NCI-H510A treated with DMSO at 0.1 percent for 48 hours (cell line): ENCODE data around the gene SGSM1.
A peak's percentile ranks its signal among the peaks of the same experiment; 100 is the strongest.
"Not testable (repeated sequence)": the region's sequence is repeated elsewhere in the genome, so short reads cannot be mapped to it uniquely, and the experiment has no call there.

Source experiments
- DNase-seq: peaks from one replicate; lab custom pipeline; 2025; lab: John Stamatoyannopoulos, UW

The SGSM1 gene

DNA sequence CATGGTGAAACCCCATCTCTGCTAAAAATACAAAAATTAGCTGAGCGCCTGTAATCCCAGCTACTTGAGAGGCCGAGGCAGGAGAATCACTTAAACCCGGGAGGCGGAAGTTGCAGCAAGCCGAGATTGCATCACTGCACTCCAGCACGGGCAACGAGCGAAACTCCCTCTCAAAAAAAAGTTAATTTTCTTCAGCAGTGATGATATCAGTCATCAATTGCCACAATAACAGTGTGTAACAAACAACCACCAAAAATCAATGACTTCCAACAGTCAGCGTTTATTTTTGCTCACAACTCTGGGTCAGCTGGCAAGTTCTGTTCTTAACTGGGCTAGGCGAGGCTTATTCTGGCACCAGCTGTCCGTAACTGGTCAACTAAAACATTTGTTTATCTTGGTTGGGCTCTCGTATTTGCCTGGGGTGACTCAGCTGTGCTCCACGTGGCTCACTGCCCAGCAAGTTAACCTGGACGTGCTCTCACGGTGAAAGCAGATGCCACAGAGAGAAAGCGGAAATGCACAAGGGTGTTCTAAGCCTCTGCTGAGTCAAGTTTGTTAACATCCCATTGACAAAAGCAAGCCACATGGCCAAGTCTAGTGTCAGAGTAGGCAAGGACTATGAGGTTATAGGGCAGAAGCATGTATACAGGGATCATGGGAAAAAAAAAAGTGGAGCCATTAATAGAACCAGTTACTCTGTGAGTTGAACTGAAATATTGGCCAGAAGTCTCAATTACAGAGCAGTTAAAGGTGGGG is 88.4 kb downstream of the SGSM1 start:
- peak; percentile 85 for DNase-seq

DNA sequence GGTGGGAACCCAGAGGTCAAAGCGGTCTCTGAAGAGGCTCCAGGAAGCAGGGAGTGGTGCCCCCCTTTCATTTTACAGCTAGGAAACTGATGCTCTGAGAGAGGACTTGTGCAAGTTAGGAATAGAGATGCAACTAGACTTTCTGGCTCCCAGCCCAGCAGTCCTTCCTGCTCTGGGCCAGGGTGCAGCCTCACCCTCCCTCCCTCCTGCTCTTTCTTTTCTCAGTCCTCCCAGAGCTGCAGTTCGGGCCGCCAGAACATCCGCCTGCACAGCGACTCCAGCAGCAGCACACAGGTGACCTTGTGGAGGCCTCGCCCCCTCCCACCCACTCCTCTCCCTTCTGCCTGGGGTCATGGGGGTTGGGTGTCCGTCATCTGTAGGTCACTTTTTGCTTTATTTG is 89.0 kb downstream of the SGSM1 start:
- peak; percentile 20 for DNase-seq

DNA sequence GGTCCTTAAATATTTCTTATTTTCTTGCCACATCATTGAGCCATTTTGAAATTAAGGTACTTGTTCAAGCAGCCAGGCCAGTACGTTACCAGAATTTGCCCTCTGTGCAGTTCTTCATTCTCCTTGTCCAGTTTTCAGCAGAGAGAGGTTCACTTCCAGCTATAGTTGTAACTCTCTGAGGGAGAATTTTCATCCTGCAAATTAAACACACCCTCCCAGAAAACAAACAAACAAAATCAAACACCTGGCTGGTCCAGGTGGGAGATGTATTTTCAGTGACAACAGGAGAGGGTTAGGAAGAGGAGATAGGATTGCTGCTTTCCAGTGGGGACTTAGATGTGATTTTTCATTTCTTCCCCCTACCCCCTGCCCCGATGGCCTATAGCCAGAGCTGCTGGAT is 95.4 kb downstream of the SGSM1 start:
- no peak for DNase-seq

DNA sequence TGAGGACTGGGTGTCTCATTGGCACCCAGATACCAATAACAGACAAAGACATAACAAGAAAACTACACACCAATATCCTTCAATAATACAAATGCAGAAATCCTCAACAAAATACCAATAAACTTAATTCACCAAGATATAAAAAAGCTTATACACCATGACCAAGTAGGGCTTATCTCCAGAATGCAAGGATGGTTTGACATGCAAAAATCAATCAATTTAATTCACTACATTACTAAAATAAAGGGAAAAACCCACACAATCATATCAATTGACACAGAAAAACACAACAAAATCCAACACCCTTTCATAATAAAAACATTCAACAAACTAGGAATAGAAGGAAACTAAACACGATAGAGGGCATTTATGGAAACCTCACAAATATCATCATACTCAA is 99.9 kb downstream of the SGSM1 start:
- DNase-seq, result no peak

DNA sequence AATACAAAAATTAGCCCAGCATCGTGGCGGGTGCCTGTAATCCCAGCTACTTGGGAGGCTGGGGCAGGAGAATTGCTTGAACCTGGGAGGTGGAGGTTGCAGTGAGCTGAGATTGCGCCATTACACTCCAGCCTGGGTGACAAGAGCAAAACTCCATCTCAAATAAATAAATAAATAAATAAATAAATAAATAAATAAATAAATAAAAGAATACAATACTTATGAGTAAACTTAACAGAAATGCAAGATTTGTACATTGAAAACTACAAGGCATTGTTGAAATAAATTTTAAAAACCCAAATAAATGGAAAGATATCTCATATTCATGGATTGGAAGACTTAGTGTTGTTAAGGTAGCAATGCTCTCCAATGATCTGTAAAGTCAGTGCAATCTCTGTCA is 101.1 kb downstream of the SGSM1 start:
- DNase-seq, result not testable (repeated sequence)

DNA sequence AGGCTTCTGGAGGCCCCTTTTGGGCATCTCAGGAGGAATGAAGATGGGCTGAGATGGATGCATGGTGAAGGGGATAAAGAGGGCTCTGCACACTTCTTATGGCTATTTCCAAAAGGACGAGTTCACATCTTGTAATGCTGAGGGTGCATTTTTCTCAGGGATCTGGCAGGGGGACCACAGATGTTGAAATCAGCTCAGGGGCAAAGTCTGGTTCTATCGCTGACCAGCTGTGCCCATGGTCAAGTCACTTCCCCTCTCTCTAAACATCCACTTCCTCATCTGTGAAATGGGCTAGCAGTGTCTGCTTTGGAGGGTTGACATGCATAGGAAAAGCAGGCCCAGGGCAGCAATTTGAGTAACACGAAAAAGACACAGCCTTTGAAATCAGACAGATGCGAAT is 114.0 kb downstream of the SGSM1 start:
- no peak for DNase-seq

DNA sequence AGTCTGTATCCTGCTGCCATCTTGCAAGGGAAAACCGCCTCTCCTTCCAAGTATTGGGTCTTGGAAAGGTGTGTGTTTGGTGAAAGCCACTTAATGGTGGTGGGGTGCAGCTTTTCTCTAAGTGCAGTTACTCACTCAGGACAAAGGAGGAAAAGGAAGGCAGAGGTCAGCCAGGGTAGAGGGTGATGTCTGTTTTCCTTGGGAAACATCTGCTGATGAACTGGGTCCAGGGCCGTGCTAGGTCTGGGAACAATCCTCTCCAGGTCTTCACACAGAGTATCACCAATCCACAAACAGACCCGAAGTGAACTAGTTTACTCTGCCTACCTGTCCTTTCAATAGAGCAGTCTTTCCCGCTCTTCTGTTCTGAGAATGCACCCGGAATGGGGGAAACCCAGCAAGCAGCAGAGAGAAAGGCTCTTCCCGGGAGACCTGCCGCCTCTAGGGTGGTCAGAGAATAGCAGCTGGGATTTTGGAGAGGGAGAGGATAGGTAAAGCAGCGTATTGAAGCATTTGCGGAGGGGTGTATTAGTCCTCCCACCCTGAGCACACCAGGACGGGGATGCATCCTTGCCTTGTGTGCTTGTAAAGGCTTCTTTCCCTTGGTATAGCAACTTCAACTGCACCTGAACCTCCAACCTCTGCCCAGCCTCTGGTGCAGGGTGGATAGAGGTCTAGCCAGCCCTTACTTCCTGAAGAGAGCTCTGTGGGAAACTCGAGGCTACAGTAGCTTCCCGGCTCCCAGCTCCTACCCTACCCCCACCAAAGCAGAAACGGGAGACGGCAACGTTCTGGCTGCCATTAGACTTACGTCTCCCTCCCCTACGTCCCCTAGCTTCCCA is 119.8 kb downstream of the SGSM1 start:
- DNase-seq, result no peak

DNA sequence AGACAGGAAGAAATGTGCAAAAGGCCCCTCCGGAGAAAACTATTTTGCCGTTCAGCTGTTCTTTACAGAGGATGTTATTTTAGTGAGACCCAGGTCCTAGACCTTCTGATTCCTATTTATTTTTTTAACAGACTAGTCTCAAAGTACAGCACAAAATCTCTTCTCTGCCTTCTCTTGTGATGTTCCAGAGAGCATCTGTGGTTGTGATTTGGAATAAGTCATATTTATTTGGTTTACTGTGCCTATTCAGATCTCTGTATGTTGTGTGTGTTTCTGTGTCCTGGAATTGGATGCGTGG is 120.4 kb downstream of the SGSM1 start:
- DNase-seq, result no peak

DNA sequence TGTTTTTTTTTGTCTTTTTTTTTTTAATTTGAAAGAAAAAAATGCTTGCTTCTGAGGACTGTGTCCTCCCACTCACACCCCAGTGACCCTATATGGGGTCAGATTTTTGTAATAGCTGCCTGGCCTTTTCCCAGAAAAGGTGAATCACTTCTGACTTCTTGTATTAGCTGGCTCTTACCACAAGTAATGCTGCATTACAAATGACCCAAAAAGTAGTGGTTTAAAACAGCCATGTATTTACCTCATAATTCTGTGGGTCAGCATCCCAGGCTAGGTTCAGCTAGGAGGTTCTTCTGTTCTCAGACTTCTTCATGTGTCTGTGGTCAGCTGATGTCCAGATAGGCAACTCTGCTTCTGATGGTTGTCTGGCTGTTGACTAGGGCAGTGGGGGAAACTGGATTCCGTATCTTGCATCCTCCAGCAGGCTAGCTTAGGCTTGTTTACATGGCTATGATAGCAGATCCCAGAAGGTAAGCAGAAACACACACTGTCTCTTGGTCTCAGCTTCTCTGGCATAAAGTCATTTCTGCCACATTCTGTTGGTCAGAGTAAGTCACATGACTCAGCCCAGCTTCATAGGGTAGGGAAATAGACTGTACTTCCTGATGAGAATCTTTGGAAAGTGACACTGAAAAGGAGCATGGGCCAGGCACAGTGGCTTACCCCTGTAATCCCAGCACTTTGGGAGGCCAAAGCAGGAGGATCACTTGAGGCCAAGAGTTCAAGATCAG is 121.0 kb downstream of the SGSM1 start:
- DNase-seq, result no peak

DNA sequence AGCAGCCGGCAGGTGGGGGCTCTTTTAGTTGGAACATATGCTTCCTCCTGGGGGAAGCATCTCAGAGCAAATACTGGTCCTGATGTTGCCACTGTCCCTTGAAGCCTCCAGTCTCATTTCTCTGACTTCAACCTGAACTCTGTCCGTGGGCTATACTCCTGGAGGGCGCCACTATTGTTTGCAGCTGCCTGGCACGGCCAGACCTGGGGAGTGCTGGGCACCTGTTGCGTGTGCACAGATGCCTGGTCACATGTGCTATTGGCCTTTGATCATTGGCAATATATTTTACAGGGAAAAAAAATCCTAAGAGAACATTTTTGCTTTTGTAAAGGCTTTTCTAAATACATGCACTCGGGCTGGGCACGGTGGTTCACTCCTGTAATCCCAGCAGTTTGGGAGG is 122.3 kb downstream of the SGSM1 start:
- no peak for DNase-seq

DNA sequence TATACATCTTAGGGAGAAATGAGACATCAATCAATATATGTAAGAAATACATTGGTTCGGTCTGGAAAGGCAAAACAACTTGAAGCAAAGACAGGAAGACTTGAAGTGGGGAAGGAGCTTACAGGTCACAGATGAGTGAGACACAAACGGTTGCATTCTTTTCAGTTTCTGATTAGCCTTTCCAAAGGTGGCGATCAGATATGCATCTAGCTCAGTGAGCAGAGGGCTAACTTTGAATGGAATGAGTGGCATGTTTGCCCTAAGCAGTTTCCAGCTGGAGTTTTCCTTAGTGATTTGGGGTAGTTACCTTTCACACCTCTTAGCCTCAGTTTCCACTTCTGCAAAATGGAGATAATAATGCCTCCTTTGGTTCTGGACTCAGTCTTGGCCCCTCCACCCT is 124.7 kb downstream of the SGSM1 start:
- DNase-seq, result no peak

DNA sequence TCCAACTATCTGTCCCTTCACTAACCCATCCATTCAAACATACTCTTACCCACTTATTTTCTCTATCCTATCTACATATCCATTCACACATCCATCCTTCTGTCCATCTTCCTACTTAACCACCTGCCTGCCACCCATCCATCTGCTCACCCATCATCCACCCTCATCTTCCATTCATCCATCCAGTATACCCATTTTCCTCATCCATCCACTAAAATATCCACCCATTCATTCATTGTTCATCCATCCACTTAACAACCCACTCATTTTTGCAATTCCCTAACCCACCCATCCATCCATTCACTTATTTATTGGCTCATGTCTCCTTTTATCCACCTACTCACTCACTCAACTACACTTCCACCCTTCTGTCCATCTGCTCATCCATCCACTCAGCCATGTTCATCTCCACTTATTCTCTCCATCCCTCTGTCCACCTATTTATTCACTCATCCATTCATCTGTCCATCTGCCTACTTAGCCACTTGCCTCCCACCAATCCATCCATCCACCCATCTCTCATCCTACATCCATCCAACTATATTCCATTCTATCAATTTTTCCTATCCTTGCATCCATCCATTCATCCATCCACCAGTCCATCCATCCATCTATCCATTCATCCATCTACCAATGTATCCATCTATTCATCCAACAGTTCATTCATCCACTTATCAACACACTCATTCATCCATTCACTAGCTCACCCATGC is 129.9 kb downstream of the SGSM1 start:
- no peak for DNase-seq

DNA sequence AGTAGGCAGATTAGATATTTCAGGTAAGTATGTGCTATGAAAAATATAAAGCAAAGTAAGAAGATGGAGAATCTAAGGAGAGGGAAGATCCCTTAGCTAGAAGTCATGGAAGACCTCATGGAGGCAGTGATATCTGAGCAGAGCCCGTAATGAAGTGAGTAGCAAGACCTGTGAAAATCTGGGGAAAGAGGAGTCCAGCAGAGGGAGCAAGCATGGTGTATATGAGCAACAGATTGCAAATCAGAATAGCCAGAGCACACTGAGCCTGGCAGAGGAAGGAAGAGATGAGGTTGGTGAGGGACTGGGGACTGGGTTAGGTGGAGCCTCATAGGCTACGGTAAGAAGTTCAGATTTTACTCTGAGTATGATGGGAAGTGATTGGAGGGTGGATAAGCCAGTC is 131.1 kb downstream of the SGSM1 start:
- DNase-seq, result peak; percentile 38

DNA sequence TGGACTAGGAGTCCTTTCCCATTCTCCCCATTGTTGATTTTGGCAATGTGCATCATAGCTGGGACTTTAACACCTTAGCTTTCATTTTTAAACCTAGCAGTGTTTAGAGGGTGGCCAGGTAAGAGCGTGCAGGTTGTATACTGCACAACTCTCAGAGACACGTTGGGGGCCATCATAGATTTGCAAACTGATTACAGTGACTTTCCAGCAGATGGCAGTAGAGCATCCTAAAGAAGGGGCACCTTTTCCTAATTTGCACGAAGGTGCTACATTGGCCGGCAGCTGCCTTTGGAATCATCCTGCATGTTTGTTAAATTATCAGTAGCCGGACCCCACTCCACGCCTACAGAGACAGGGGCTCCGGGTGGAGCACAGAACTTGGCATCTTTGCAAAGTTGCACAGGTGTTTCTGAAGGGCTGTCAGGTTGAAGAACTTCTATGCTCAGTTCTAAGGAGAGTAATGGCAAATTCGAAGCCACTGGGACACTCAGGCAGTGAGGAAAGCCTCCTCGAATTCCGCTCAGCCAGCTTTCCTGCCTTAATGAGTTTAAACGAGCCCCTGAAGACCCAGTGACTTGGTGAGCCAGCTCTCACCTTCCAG is 132.8 kb downstream of the SGSM1 start:
- DNase-seq, result peak; percentile 78

DNA sequence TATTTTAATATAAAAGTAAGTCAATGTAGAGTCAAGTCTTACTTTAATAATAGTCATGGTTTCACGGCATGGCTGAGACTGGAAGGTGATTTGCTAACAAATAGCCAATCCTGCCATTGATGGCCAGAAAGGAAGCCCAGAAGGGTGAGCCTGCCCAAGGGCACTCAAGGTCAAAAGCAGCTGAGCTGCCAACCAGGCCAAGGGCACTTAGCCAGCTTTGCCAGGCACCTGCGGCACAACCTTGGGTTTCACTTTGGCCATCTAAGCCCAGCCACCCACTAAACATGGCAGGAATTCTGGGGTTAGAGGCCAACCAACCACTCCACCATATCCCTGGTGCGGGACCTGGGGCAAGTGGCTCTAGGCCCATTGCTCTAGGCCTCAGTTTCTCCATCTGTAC is 136.3 kb downstream of the SGSM1 start:
- no peak for DNase-seq

DNA sequence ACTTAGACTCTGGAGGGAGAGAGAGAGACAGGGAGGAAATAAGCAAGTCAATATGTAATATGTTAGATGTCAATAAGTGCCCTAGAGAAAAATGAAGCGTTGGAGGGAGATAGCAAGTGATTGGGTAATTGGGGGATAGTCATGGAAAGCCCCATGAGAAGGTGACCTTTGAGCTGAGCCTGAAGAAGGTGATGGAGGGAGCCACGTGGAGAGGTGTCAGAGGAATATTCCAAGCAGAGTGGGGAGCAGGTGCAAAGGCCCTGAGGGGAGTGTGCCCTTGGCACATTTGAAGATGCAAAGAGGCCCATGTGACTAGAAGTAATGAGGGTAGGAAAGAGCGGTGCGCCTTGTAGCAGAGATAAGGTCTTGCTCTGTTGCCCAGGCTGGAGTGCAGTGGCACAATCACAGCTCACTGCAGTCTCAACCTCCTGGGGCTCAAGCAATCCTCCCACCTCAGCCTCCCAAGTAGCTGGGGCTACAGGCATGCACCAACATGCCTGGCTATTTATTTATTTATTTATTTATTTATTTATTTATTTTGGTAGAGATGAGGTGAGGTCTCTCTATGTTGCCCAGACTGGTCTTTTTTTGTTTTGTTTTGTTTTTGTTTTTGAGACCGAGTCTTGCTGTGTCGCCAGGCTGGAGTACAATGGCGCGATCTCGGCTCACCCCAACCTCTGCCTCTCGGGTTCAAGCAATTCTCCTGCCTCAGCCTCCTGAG is 138.4 kb downstream of the SGSM1 start:
- no peak for DNase-seq

DNA sequence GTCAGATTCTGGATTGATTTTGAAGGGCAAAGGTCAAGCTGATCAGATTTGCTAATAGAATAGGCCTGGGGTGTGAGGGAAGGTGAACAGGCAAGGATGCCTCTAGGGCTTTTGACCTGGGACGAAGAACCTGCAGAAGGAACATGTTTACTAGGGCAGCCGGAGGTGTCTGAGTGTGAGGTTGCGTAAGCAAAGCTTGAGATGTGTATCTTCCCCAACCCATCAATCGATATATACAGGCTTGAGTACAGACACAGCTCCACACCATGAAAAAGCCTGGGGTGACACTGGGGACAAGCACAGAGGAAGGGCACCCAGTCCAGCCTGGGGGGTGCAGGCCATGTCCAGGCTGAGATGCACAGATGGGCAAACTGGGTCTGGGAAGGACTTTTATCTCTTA is 139.4 kb downstream of the SGSM1 start:
- no peak for DNase-seq

DNA sequence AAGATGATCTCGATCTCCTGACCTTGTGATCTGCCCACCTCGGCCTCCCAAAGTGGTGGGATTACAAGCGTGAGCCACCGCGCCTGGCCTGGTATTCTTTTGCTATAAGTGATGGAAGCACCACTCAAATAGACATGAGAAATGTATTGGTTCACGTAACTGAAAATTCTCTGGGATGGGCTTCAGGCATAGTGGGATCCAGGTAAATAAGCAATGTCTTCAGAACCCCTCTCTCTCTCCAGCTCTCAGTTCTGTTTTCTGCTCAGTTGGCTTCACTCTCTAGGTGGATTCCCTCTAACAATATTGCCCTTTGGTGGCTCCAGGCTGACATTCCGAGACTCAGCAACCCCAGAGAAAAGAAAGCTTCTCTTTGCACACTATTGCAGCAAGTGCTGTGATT is 141.4 kb downstream of the SGSM1 start:
- no peak for DNase-seq

DNA sequence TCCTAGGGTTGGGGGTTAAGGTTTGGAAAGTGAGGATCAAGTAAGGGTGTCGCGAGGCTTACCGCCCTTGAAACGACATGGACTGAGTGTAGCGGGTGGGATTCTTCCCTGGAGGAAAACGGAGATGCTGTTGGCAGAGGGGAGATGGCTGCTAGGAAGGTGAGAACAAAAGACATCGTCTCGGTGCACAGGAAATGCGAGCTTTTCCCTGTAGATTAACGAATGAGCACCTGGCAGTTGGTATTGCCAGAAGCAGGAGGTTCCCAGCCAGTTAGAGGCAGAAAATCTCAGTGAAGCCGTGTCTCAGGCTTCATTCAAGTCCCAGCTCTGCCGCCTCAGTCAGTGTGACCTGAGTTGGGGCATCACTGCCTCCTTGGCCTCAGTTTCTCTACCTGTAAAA is 141.9 kb downstream of the SGSM1 start:
- no peak for DNase-seq

DNA sequence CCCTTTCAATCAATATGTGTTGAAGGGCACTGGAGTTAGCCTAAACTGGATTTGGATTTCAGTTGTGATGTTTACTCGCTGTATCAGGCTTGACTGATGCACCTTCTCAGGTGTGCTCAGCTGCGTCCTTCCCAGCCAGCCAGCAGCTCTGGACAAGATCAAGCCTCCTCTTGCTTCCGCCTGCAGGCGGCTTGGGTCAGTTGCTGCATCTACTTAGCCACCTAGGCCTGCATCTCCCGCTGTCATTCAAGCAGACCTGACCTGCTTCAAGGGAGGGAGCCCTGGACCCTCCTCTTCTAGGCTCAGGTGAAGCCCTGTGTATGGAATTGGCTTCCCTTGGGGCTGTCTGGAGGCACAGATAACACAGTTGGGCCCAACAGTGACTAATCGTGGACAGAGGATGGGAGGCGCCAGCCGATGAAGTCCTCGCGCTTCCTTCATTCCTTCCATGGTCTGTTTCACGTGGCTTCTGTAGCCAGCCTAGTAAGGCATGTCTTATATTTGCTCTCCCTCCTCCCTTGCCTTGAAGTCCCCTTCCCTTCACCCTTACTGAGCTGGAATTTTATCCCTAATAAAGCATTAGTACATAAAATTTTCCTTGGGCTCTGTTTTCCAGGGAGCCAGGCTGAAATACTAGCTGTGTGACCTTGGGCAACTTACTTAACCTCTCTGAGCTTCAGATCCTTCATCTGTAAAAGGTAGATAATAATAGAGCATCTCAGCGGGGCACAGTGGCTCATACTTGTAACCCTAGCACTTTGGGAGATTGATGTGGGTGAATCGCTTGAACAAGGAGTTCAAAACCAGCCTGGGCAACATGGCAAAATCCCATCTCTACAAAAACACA is 142.6 kb downstream of the SGSM1 start:
- DNase-seq, result no peak
